Liver (tissue), 9 donors: ENCODE measurements around the gene LRRC40. TPM values are rescaled to one million over a fixed set of nuclear protein-coding genes. Genes with fewer than 3 reads are reported as not detected.
"Not testable (repeated sequence)": the region's sequence is repeated elsewhere in the genome, so short reads cannot be mapped to it uniquely, and the experiment has no call there.

Experiments used
- DNase-seq: peaks from one replicate; pipeline ENCODE4 v3.0.0-alpha.2; 2017; ENCODE audit warnings: low spot score
- H3K27ac ChIP-seq, 2 donors: one replicate each; pipeline ENCODE4 v1.7.0; 2013; ENCODE audit warnings: inconsistent platforms in 2 of 2, low read length in 2 of 2, control low read depth in 1 of 2, low read depth in 1 of 2, mild to moderate bottlenecking in 1 of 2
- H3K27me3 ChIP-seq, 4 donors: one replicate each; pipeline versions ENCODE4 v1.6.1 to v1.7.0; 2013; ENCODE audit warnings: low read length in 3 of 4, inconsistent platforms in 1 of 4, mild to moderate bottlenecking in 1 of 4, moderate library complexity in 1 of 4; ENCODE audit not compliant: control insufficient read depth in 4 of 4, insufficient read depth in 4 of 4
- H3K36me3 ChIP-seq, 4 donors: one replicate each; pipeline versions ENCODE4 v1.6.1 to v1.7.0; 2013; ENCODE audit warnings: low read length in 3 of 4, mild to moderate bottlenecking in 3 of 4, low read depth in 1 of 4, moderate library complexity in 1 of 4; ENCODE audit not compliant: control insufficient read depth in 4 of 4, insufficient read depth in 3 of 4
- H3K4me1 ChIP-seq, 4 donors: one replicate each; pipeline versions ENCODE4 v1.6.1 to v1.7.0; 2013; ENCODE audit warnings: low read length in 3 of 4, mild to moderate bottlenecking in 3 of 4, moderate library complexity in 1 of 4; ENCODE audit not compliant: control insufficient read depth in 4 of 4, insufficient read depth in 4 of 4
- H3K4me3 ChIP-seq, 3 donors: one replicate each; pipeline versions ENCODE4 v1.6.1 to v1.7.0; 2013; ENCODE audit warnings: low read length in 3 of 3, control low read depth in 1 of 3, low read depth in 1 of 3, mild to moderate bottlenecking in 1 of 3
- H3K9ac ChIP-seq, 2 donors: one replicate each; pipeline ENCODE4 v1.7.0; 2013; ENCODE audit warnings: low read length in 2 of 2, mild to moderate bottlenecking in 2 of 2, moderate library complexity in 2 of 2, control low read depth in 1 of 2, low read depth in 1 of 2
- H3K9me3 ChIP-seq, 4 donors: one replicate each; pipeline versions ENCODE4 v1.6.1 to v1.7.0; 2013; ENCODE audit warnings: low read length in 3 of 4; ENCODE audit not compliant: control insufficient read depth in 4 of 4
- EGR1 ChIP-seq, 2 donors: IDR thresholded peaks; 2 replicates each; pipeline ENCODE4 v1.6.1; 2016 to 2018; ENCODE audit warnings: antibody characterized with exemption in 2 of 2, low read depth in 2 of 2
- FOXA1 ChIP-seq: IDR thresholded peaks from 2 replicates; pipeline ENCODE4 v1.6.1; 2016; ENCODE audit warnings: antibody characterized with exemption
- FOXA2 ChIP-seq: IDR thresholded peaks from 2 replicates; pipeline ENCODE4 v1.6.1; 2016; ENCODE audit warnings: antibody characterized with exemption
- GABPA ChIP-seq, 2 donors: IDR thresholded peaks in 1 of 2; conservative IDR thresholded peaks in 1 of 2; 2 replicates each; pipeline ENCODE4 v1.6.1; 2016; ENCODE audit warnings: antibody characterized with exemption in 2 of 2, mild to moderate bottlenecking in 1 of 2, moderate library complexity in 1 of 2
- HNF4A ChIP-seq, 2 donors: conservative IDR thresholded peaks; 2 replicates each; pipeline ENCODE4 v1.6.1; 2016; ENCODE audit warnings: antibody characterized with exemption in 2 of 2, mild to moderate bottlenecking in 2 of 2
- JUND ChIP-seq, 2 donors: IDR thresholded peaks; 2 replicates each; pipeline ENCODE4 v1.6.1; 2016; ENCODE audit warnings: antibody characterized with exemption in 2 of 2
- RAD21 ChIP-seq, 2 donors: IDR thresholded peaks; 2 replicates each; pipeline ENCODE4 v1.6.1; 2016; ENCODE audit warnings: antibody characterized with exemption in 2 of 2, mild to moderate bottlenecking in 2 of 2
- RXRA ChIP-seq, 2 donors: IDR thresholded peaks; 2 replicates each; pipeline ENCODE4 v1.6.1; 2017 to 2018; ENCODE audit warnings: antibody characterized with exemption in 2 of 2, mild to moderate bottlenecking in 1 of 2
- SP1 ChIP-seq: IDR thresholded peaks from 2 replicates; pipeline ENCODE4 v1.6.1; 2018; ENCODE audit warnings: antibody characterized with exemption, mild to moderate bottlenecking
- TAF1 ChIP-seq: conservative IDR thresholded peaks from 2 replicates; pipeline ENCODE4 v1.6.1; 2016; ENCODE audit warnings: antibody characterized with exemption, mild to moderate bottlenecking
- WGBS: extraction: QIAGEN DNeasy Blood & Tissue Kit; methylation state at CpG from one replicate; pipeline ENCODE4 v1.1.7; 2013; 5-methylcytosine and 5-hydroxymethylcytosine counted together
- polyA plus RNA-seq, 2 donors: library from polyadenylated mRNA; stranded (reverse) in 1 of 2; unstranded in 1 of 2; fragments of 200-250 nt in 1 of 2; fragments of >200 nt in 1 of 2; fragmentation: Nextera tagmentation in 1 of 2; extraction: Ambion mirVana in 1 of 2; gene quantifications; one replicate each; pipeline versions ENCODE4 v1.2.1 to v1.2.3, GENCODE V29; 2013 to 2015
- total RNA-seq, 2 donors: library from RNA; depleted of rRNA; stranded (reverse); fragments of >200 nt; gene quantifications; one replicate each; pipeline ENCODE4 v1.2.3, GENCODE V29; 2014
- TF ChIP-seq, protein P1 (sequence below): IDR thresholded peaks from 2 replicates; pipeline ENCODE4 v1.6.1; 2016; ENCODE audit warnings: antibody characterized with exemption
- TF ChIP-seq, protein P2 (sequence below): IDR thresholded peaks from 2 replicates; pipeline ENCODE4 v1.6.1; 2016; ENCODE audit warnings: antibody characterized with exemption
- TF ChIP-seq, protein P3 (sequence below): IDR thresholded peaks from 2 replicates; pipeline ENCODE4 v1.6.1; 2016; ENCODE audit warnings: antibody characterized with exemption, mild to moderate bottlenecking
- donor health status: healthy.
- donor health status: healthy.
- donor health status: healthy.
- donor health status: healthy.
- donor health status: healthy.

The LRRC40 gene
- total and polyA plus RNA-seq, 4 donors = 6.6 to 15.8 (median 10.6) TPM

- H3K36me3 ChIP-seq = peaks cover 0 to 4% (median 1%) of the 10 kb centered on the region in 4 donors
- H3K9me3 ChIP-seq = no peaks in the 10 kb centered on the region
- H3K9ac ChIP-seq = no peak overlapping the region
- H3K4me3 ChIP-seq = no peak overlapping the region
- TF ChIP-seq FOXA1 = no peak
- no peak for TF ChIP-seq RXRA (IDR thresholded peaks at IDR 0.05)
- TF ChIP-seq, protein P1, sequence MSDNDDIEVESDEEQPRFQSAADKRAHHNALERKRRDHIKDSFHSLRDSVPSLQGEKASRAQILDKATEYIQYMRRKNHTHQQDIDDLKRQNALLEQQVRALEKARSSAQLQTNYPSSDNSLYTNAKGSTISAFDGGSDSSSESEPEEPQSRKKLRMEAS = no peak
- H3K27me3 ChIP-seq = no peaks in the 10 kb centered on the region
- no peak for DNase-seq
- 70% methylated on average over 1 of the region's 1 CpG for WGBS
- no peak overlapping the region for H3K27ac ChIP-seq
- H3K4me1 ChIP-seq = peaks cover 4 to 18% (median 10%) of the 10 kb centered on the region in 4 donors
These were observed 5.4 kb upstream of the LRRC40 start for GRCh38 chr1:70210820-70211219.

DNA sequence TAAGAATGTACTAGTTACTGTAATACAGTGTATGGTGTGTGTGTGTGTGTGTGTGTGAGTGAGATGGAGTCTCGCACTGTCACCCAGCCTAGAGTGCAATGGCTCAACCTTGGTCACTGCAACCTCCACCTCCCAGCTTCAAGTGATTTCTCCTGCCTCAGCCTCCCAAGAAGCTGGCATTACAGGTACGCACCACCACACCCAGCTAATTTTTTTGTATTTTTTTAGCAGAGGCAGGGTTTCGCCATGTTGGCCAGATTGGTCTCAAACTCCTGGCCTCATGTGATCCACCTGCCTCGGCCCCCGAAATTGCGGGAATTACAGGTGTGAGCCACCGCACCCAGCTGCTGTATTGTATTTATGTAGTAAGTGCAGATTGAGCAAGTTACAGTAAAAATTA is 2.9 kb upstream of the LRRC40 start:
- Histone ChIP-seq H3K9me3 (no peaks in the 10 kb centered on the region), H3K4me3 (no peak overlapping the region), H3K9ac (no peak overlapping the region), H3K4me1 (peaks cover 6 to 33% (median 23%) of the 10 kb centered on the region in 4 donors), H3K27me3 (no peaks in the 10 kb centered on the region), H3K36me3 (peaks cover 0 to 4% (median 1%) of the 10 kb centered on the region in 4 donors), H3K27ac (no peak overlapping the region)
- DNase-seq = no peak
- TF ChIP-seq SP1 (no peak), EGR1 (IDR thresholded peaks at IDR 0.05; ENCODE audit: low read depth in 2 of 2) (no peak), JUND (IDR thresholded peaks at IDR 0.05) (no peak), TAF1 (no peak)
- TF ChIP-seq, protein P2, sequence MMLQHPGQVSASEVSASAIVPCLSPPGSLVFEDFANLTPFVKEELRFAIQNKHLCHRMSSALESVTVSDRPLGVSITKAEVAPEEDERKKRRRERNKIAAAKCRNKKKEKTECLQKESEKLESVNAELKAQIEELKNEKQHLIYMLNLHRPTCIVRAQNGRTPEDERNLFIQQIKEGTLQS = no peak
- 98% methylated on average over 7 of the region's 7 CpGs for WGBS

- Histone ChIP-seq H3K9me3 (no peaks in the 10 kb centered on the region), H3K9ac (no peak overlapping the region), H3K4me1 (peaks cover 6 to 36% (median 23%) of the 10 kb centered on the region in 4 donors), H3K27me3 (no peaks in the 10 kb centered on the region), H3K36me3 (peaks cover 0 to 4% (median 1%) of the 10 kb centered on the region in 4 donors), H3K4me3 (no peak overlapping the region), H3K27ac (no peak overlapping the region)
- no peak for DNase-seq
- WGBS = 89% methylated on average over 4 of the region's 4 CpGs
- TF ChIP-seq RAD21 (IDR thresholded peaks at IDR 0.05) (no peak), GABPA (IDR thresholded peaks at IDR 0.05 in 1 of 2, conservative IDR thresholded peaks at IDR 0.05 in 1 of 2) (no peak), EGR1 (IDR thresholded peaks at IDR 0.05; ENCODE audit: low read depth in 2 of 2) (no peak), HNF4A (conservative IDR thresholded peaks at IDR 0.05) (no peak), SP1 (no peak), RXRA (IDR thresholded peaks at IDR 0.05) (no peak), FOXA2 (no peak), TAF1 (no peak)
- TF ChIP-seq, protein P3, sequence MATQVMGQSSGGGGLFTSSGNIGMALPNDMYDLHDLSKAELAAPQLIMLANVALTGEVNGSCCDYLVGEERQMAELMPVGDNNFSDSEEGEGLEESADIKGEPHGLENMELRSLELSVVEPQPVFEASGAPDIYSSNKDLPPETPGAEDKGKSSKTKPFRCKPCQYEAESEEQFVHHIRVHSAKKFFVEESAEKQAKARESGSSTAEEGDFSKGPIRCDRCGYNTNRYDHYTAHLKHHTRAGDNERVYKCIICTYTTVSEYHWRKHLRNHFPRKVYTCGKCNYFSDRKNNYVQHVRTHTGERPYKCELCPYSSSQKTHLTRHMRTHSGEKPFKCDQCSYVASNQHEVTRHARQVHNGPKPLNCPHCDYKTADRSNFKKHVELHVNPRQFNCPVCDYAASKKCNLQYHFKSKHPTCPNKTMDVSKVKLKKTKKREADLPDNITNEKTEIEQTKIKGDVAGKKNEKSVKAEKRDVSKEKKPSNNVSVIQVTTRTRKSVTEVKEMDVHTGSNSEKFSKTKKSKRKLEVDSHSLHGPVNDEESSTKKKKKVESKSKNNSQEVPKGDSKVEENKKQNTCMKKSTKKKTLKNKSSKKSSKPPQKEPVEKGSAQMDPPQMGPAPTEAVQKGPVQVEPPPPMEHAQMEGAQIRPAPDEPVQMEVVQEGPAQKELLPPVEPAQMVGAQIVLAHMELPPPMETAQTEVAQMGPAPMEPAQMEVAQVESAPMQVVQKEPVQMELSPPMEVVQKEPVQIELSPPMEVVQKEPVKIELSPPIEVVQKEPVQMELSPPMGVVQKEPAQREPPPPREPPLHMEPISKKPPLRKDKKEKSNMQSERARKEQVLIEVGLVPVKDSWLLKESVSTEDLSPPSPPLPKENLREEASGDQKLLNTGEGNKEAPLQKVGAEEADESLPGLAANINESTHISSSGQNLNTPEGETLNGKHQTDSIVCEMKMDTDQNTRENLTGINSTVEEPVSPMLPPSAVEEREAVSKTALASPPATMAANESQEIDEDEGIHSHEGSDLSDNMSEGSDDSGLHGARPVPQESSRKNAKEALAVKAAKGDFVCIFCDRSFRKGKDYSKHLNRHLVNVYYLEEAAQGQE = no peak
These were observed 2.1 kb upstream of the LRRC40 start for GRCh38 chr1:70207492-70207891.

- H3K9me3 ChIP-seq, H3K27me3 ChIP-seq, H3K9ac ChIP-seq, H3K27ac ChIP-seq, H3K36me3 ChIP-seq, DNase-seq: not testable (repeated sequence)
- Histone ChIP-seq H3K4me1 (peaks cover 6 to 36% (median 23%) of the 10 kb centered on the region in 4 donors), H3K4me3 (peak overlapping the region in 1 of 3 donors; percentile 65)
- WGBS = 87% methylated on average over 17 of the region's 17 CpGs
These were observed 1.5 kb upstream of the LRRC40 start for GRCh38 chr1:70206833-70207232.
